ENCODE results near the gene ENTR1. TPM values are rescaled to one million over a fixed set of nuclear protein-coding genes. Genes with fewer than 3 reads are reported as not detected.
A peak's percentile ranks its signal among the peaks of the same experiment; 100 is the strongest.

Gene ENTR1
- total and polyA plus RNA-seq, 10 of the 15 experiments (the other 5 are each of a cell fraction or from before 2014, with no cell fraction given): 8.2 to 96.4 (median 41.1) TPM

DNA sequence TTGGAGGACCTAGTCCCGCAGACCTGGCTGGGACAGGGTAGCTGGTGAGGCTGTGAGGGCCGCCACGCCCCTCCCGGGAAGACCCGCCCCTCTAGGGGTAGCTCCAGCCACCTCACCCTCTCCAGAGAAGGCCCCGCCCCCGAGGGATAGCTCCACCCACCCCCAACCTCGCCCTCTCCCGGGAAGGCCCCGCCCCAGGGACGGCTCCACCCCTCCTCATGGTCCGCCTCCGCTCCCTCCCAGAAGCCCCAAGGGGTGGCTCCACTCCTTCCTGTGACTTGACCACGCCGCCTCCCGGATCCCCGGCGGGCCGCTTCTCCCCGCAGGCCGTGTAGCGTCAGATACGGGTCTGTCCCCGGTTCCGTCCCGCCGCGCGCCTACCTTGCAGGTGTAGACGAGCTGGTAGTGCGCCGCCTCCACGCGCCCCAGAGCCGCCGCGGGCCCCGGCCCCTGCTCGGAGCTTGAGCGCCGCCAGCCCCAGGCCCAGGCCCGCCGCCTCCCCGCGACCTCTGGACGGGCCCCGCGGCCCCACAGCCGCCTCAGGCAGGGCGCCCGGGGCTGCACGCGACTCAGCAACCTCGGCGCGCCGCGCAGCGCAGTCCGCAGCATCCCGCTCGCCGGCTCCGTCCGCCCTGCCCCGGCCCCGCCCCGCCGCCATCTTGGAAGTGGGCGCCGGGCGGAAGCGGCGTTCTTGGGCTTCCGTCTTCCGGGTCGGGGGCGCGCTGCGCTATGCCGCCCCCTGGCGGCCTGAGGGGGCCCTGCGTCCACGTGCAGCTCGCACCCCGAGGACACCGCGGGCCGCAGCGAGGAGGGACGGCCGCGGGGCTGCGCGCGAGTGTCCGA, 47.1 kb downstream of the ENTR1 start, which contains the start of gene DNLZ (continued):
- TF ChIP-seq, protein P1, sequence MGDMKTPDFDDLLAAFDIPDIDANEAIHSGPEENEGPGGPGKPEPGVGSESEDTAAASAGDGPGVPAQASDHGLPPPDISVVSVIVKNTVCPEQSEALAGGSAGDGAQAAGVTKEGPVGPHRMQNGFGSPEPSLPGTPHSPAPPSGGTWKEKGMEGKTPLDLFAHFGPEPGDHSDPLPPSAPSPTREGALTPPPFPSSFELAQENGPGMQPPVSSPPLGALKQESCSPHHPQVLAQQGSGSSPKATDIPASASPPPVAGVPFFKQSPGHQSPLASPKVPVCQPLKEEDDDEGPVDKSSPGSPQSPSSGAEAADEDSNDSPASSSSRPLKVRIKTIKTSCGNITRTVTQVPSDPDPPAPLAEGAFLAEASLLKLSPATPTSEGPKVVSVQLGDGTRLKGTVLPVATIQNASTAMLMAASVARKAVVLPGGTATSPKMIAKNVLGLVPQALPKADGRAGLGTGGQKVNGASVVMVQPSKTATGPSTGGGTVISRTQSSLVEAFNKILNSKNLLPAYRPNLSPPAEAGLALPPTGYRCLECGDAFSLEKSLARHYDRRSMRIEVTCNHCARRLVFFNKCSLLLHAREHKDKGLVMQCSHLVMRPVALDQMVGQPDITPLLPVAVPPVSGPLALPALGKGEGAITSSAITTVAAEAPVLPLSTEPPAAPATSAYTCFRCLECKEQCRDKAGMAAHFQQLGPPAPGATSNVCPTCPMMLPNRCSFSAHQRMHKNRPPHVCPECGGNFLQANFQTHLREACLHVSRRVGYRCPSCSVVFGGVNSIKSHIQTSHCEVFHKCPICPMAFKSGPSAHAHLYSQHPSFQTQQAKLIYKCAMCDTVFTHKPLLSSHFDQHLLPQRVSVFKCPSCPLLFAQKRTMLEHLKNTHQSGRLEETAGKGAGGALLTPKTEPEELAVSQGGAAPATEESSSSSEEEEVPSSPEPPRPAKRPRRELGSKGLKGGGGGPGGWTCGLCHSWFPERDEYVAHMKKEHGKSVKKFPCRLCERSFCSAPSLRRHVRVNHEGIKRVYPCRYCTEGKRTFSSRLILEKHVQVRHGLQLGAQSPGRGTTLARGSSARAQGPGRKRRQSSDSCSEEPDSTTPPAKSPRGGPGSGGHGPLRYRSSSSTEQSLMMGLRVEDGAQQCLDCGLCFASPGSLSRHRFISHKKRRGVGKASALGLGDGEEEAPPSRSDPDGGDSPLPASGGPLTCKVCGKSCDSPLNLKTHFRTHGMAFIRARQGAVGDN (IDR thresholded peaks at IDR 0.05): peak; percentile 73; the same call in 1 of the 2 replicates
- TF ChIP-seq NR2C2 (IDR thresholded peaks at IDR 0.05; ENCODE audit: borderline replicate concordance, control insufficient read depth, insufficient read length, low read depth): no peak
- TF ChIP-seq, protein P2, sequence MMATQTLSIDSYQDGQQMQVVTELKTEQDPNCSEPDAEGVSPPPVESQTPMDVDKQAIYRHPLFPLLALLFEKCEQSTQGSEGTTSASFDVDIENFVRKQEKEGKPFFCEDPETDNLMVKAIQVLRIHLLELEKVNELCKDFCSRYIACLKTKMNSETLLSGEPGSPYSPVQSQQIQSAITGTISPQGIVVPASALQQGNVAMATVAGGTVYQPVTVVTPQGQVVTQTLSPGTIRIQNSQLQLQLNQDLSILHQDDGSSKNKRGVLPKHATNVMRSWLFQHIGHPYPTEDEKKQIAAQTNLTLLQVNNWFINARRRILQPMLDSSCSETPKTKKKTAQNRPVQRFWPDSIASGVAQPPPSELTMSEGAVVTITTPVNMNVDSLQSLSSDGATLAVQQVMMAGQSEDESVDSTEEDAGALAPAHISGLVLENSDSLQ (IDR thresholded peaks at IDR 0.05): no peak
- TF ChIP-seq, protein P3, sequence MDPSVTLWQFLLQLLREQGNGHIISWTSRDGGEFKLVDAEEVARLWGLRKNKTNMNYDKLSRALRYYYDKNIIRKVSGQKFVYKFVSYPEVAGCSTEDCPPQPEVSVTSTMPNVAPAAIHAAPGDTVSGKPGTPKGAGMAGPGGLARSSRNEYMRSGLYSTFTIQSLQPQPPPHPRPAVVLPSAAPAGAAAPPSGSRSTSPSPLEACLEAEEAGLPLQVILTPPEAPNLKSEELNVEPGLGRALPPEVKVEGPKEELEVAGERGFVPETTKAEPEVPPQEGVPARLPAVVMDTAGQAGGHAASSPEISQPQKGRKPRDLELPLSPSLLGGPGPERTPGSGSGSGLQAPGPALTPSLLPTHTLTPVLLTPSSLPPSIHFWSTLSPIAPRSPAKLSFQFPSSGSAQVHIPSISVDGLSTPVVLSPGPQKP (IDR thresholded peaks at IDR 0.05; ENCODE audit: low read depth, low read length): 0 out of 2 replicates have a peak, but pooled peaks have one; percentile 55
- TF ChIP-seq ZZZ3 (IDR thresholded peaks at IDR 0.05; ENCODE audit: control insufficient read depth, insufficient read length, low read depth): no peak
- TF ChIP-seq, protein P4, sequence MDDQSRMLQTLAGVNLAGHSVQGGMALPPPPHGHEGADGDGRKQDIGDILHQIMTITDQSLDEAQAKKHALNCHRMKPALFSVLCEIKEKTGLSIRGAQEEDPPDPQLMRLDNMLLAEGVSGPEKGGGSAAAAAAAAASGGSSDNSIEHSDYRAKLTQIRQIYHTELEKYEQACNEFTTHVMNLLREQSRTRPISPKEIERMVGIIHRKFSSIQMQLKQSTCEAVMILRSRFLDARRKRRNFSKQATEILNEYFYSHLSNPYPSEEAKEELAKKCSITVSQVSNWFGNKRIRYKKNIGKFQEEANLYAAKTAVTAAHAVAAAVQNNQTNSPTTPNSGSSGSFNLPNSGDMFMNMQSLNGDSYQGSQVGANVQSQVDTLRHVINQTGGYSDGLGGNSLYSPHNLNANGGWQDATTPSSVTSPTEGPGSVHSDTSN (IDR thresholded peaks at IDR 0.05; ENCODE audit: insufficient replicate concordance, low read depth, low read length): no peak
- TF ChIP-seq IKZF2 (IDR thresholded peaks at IDR 0.05): no peak
- TF ChIP-seq, protein P5, sequence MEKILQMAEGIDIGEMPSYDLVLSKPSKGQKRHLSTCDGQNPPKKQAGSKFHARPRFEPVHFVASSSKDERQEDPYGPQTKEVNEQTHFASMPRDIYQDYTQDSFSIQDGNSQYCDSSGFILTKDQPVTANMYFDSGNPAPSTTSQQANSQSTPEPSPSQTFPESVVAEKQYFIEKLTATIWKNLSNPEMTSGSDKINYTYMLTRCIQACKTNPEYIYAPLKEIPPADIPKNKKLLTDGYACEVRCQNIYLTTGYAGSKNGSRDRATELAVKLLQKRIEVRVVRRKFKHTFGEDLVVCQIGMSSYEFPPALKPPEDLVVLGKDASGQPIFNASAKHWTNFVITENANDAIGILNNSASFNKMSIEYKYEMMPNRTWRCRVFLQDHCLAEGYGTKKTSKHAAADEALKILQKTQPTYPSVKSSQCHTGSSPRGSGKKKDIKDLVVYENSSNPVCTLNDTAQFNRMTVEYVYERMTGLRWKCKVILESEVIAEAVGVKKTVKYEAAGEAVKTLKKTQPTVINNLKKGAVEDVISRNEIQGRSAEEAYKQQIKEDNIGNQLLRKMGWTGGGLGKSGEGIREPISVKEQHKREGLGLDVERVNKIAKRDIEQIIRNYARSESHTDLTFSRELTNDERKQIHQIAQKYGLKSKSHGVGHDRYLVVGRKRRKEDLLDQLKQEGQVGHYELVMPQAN (conservative IDR thresholded peaks at IDR 0.05): peak; percentile 95
- TF ChIP-seq, protein P6, sequence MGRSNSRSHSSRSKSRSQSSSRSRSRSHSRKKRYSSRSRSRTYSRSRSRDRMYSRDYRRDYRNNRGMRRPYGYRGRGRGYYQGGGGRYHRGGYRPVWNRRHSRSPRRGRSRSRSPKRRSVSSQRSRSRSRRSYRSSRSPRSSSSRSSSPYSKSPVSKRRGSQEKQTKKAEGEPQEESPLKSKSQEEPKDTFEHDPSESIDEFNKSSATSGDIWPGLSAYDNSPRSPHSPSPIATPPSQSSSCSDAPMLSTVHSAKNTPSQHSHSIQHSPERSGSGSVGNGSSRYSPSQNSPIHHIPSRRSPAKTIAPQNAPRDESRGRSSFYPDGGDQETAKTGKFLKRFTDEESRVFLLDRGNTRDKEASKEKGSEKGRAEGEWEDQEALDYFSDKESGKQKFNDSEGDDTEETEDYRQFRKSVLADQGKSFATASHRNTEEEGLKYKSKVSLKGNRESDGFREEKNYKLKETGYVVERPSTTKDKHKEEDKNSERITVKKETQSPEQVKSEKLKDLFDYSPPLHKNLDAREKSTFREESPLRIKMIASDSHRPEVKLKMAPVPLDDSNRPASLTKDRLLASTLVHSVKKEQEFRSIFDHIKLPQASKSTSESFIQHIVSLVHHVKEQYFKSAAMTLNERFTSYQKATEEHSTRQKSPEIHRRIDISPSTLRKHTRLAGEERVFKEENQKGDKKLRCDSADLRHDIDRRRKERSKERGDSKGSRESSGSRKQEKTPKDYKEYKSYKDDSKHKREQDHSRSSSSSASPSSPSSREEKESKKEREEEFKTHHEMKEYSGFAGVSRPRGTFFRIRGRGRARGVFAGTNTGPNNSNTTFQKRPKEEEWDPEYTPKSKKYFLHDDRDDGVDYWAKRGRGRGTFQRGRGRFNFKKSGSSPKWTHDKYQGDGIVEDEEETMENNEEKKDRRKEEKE (IDR thresholded peaks at IDR 0.05): 0 out of 2 replicates have a peak, but pooled peaks have one; percentile 65
- TF ChIP-seq NR2C1 (IDR thresholded peaks at IDR 0.05): peak; percentile 89

Data from GM12878 (cell line).